Measurements from ENCODE around the gene IL12RB2. TPM values are rescaled to one million over a fixed set of nuclear protein-coding genes. Genes with fewer than 3 reads are reported as not detected.
"Not testable (repeated sequence)": the region's sequence is repeated elsewhere in the genome, so short reads cannot be mapped to it uniquely, and the experiment has no call there.

IL12RB2 gene
- total and polyA plus RNA-seq, 4 donors = 0.02 to 2.1 (median 0.44) TPM

GRCh38 chr1:67407498-67407897, 99.8 kb downstream of the IL12RB2 start:
- ATAC-seq (ENCODE audit: insufficient read depth, low FRiP score) = no peak
- Histone ChIP-seq H3K36me3 (ENCODE audit: control insufficient read depth in 4 of 4, insufficient read depth in 4 of 4, low read length in 4 of 4) (peaks cover 0 to 11% (median 8%) of the 10 kb centered on the region in 4 donors), H3K9me3 (ENCODE audit: control insufficient read depth in 4 of 4, insufficient read depth in 3 of 4, low read length in 3 of 4) (no peaks in the 10 kb centered on the region), H3K4me3 (no peak overlapping the region), H3K27ac (ENCODE audit: low read depth in 1 of 2, low read length in 1 of 2) (no peak overlapping the region), H3K27me3 (ENCODE audit: control insufficient read depth in 3 of 3, insufficient read depth in 3 of 3, low read length in 2 of 3) (no peaks in the 10 kb centered on the region), H3K9ac (ENCODE audit: insufficient read depth in 1 of 2, low read length in 2 of 2) (no peak overlapping the region), H3K4me1 (ENCODE audit: control insufficient read depth in 5 of 5, insufficient read depth in 5 of 5, low read length in 5 of 5) (peaks cover 0 to 3% (median 0%) of the 10 kb centered on the region in 5 donors)
- DNase-seq = peak in 2 of 3 donors; percentile 60
- WGBS, 2 donors = 81 to 87% methylated on average over 5 of the region's 5 CpGs
- TF ChIP-seq CTCF (IDR thresholded peaks at IDR 0.05; ENCODE audit: control extremely low read depth, extremely low read depth) = no peak

GRCh38 chr1:67408148-67408547, 100.5 kb downstream of the IL12RB2 start:
- Histone ChIP-seq H3K9me3 (ENCODE audit: control insufficient read depth in 4 of 4, insufficient read depth in 3 of 4, low read length in 3 of 4) (no peaks in the 10 kb centered on the region), H3K27ac (ENCODE audit: low read depth in 1 of 2, low read length in 1 of 2) (no peak overlapping the region), H3K4me1 (ENCODE audit: control insufficient read depth in 5 of 5, insufficient read depth in 5 of 5, low read length in 5 of 5) (peaks cover 0 to 3% (median 0%) of the 10 kb centered on the region in 5 donors), H3K9ac (ENCODE audit: insufficient read depth in 1 of 2, low read length in 2 of 2) (no peak overlapping the region), H3K36me3 (ENCODE audit: control insufficient read depth in 4 of 4, insufficient read depth in 4 of 4, low read length in 4 of 4) (peaks cover 1 to 11% (median 10%) of the 10 kb centered on the region in 4 donors), H3K27me3 (ENCODE audit: control insufficient read depth in 3 of 3, insufficient read depth in 3 of 3, low read length in 2 of 3) (no peaks in the 10 kb centered on the region), H3K4me3 (no peak overlapping the region)
- ATAC-seq (ENCODE audit: insufficient read depth, low FRiP score) (no peak), DNase-seq (no peak)
- TF ChIP-seq CTCF (IDR thresholded peaks at IDR 0.05; ENCODE audit: control extremely low read depth, extremely low read depth) = no peak
- WGBS, 2 donors = 97 to 98% methylated on average over 1 of the region's 1 CpG

- not testable (repeated sequence) for H3K9me3 ChIP-seq (ENCODE audit: control insufficient read depth in 4 of 4, insufficient read depth in 3 of 4, low read length in 3 of 4); H3K4me1 ChIP-seq (ENCODE audit: control insufficient read depth in 5 of 5, insufficient read depth in 5 of 5, low read length in 5 of 5); DNase-seq; H3K27ac ChIP-seq (ENCODE audit: low read depth in 1 of 2, low read length in 1 of 2); ATAC-seq (ENCODE audit: insufficient read depth, low FRiP score); H3K4me3 ChIP-seq; H3K9ac ChIP-seq (ENCODE audit: insufficient read depth in 1 of 2, low read length in 2 of 2); H3K27me3 ChIP-seq (ENCODE audit: control insufficient read depth in 3 of 3, insufficient read depth in 3 of 3, low read length in 2 of 3)
- WGBS, 2 donors = 77 to 84% methylated on average over 2 of the region's 2 CpGs
- H3K36me3 ChIP-seq (ENCODE audit: control insufficient read depth in 4 of 4, insufficient read depth in 4 of 4, low read length in 4 of 4) = peaks cover 14 to 40% (median 25%) of the 10 kb centered on the region in 4 donors
These were observed 105.4 kb downstream of the IL12RB2 start for GRCh38 chr1:67413101-67413500.

- DNase-seq = no peak
- no peak for ATAC-seq (ENCODE audit: insufficient read depth, low FRiP score)
- TF ChIP-seq CTCF (IDR thresholded peaks at IDR 0.05; ENCODE audit: control extremely low read depth, extremely low read depth) = no peak
- Histone ChIP-seq H3K4me1 (ENCODE audit: control insufficient read depth in 5 of 5, insufficient read depth in 5 of 5, low read length in 5 of 5) (peaks cover 0 to 2% (median 0%) of the 10 kb centered on the region in 5 donors), H3K4me3 (no peak overlapping the region), H3K27ac (ENCODE audit: low read depth in 1 of 2, low read length in 1 of 2) (no peak overlapping the region), H3K9me3 (ENCODE audit: control insufficient read depth in 4 of 4, insufficient read depth in 3 of 4, low read length in 3 of 4) (peaks cover 0 to 2% (median 0%) of the 10 kb centered on the region in 4 donors), H3K36me3 (ENCODE audit: control insufficient read depth in 4 of 4, insufficient read depth in 4 of 4, low read length in 4 of 4) (peaks cover 14 to 53% (median 32%) of the 10 kb centered on the region in 4 donors), H3K9ac (ENCODE audit: insufficient read depth in 1 of 2, low read length in 2 of 2) (no peak overlapping the region), H3K27me3 (ENCODE audit: control insufficient read depth in 3 of 3, insufficient read depth in 3 of 3, low read length in 2 of 3) (no peaks in the 10 kb centered on the region)
- 73 to 86% methylated on average over 2 of the region's 2 CpGs for WGBS, 2 donors
These were observed 106.9 kb downstream of the IL12RB2 start for GRCh38 chr1:67414574-67414973.
